GM18873 (cell line): ENCODE data around the gene CARNS1.

ENCODE experiments used
- ATAC-seq: cut with Tn5 transposase; IDR thresholded peaks from one replicate; pipeline ENCODE4 v1.9.1; 2021; ENCODE audit warnings: mild to moderate bottlenecking, moderate library complexity, moderate number of reproducible peaks; ENCODE audit not compliant: unreplicated experiment, low FRiP score

CARNS1 gene

GRCh38 chr11:67438158-67438902, 22.9 kb downstream of the CARNS1 start:
- ATAC-seq, result no peak

- ATAC-seq, result no peak
These were observed 24.1 kb downstream of the CARNS1 start for GRCh38 chr11:67439321-67440228.

- ATAC-seq, result no peak
These were observed 25.0 kb downstream of the CARNS1 start for GRCh38 chr11:67440229-67441097.

GRCh38 chr11:67441098-67441563, 25.7 kb downstream of the CARNS1 start:
- no peak for ATAC-seq

GRCh38 chr11:67441731-67442351, 26.4 kb downstream of the CARNS1 start:
- ATAC-seq, result no peak

- ATAC-seq, result no peak
These were observed 27.3 kb downstream of the CARNS1 start for GRCh38 chr11:67442504-67443404.

- no peak for ATAC-seq
These were observed 30.0 kb downstream of the CARNS1 start for GRCh38 chr11:67445515-67445914.

- no peak for ATAC-seq
These were observed 32.7 kb downstream of the CARNS1 start for GRCh38 chr11:67448220-67448609.

- no peak for ATAC-seq
These were observed 33.8 kb downstream of the CARNS1 start for GRCh38 chr11:67449116-67449844.

GRCh38 chr11:67450796-67451657, 35.5 kb downstream of the CARNS1 start:
- ATAC-seq, result no peak

GRCh38 chr11:67451658-67451976, 36.1 kb downstream of the CARNS1 start:
- ATAC-seq, result no peak

GRCh38 chr11:67452141-67452952, 36.9 kb downstream of the CARNS1 start, which contains the start of gene GPR152:
TSS of gene GPR152 (minus strand) at chr11:67452729. CDS start at chr11:67452724, 5 bp downstream.
- ATAC-seq, result no peak

GRCh38 chr11:67453816-67454732, 38.6 kb downstream of the CARNS1 start:
- no peak for ATAC-seq

GRCh38 chr11:67455054-67455453, 39.6 kb downstream of the CARNS1 start, which contains the start of gene CABP4:
TSS of gene CABP4 (plus strand) at chr11:67455354. CDS start at chr11:67455424, 70 bp downstream.
- no peak for ATAC-seq

GRCh38 chr11:67456068-67456705, 40.7 kb downstream of the CARNS1 start:
- no peak for ATAC-seq
